K562 (cell line): ENCODE data around the gene AMIGO1. TPM values are rescaled to one million over a fixed set of nuclear protein-coding genes. Genes with fewer than 3 reads are reported as not detected.

Source experiments
- C11orf30 ChIP-seq: fragments of 450-650 bp; IDR thresholded peaks from 2 replicates; pipeline ENCODE4 v1.6.1; 2016; ENCODE audit warnings: low read depth, mild to moderate bottlenecking
- CREB1 ChIP-seq, 2 experiments: sonication (generic) in 1 of 2; formaldehyde crosslinking in 1 of 2; IDR thresholded peaks; 2 replicates each; pipeline versions ENCODE4 v1.6.1 to v1.8.0; 2012 to 2022; ENCODE audit warnings: inconsistent platforms in 1 of 2, mild to moderate bottlenecking in 1 of 2, missing genetic modification reagents in 1 of 2, moderate library complexity in 1 of 2
- DACH1 ChIP-seq: fragments of 450-650 bp; IDR thresholded peaks from 2 replicates; pipeline ENCODE4 v1.6.1; 2018; ENCODE audit not compliant: partially characterized antibody
- GABPB2 ChIP-seq: fragments of 250-450 bp; sonication (Bioruptor Pico); conservative IDR thresholded peaks from 2 replicates; pipeline ENCODE4 v1.5.1; 2021; ENCODE audit warnings: mild to moderate bottlenecking
- GTF2E2 ChIP-seq: fragments of 200-800 bp; sonication (Bioruptor generic); IDR thresholded peaks from 2 replicates; pipeline ENCODE4 v1.6.1; 2016; ENCODE audit warnings: missing genetic modification characterization, missing compliant biosample characterization
- SMAD2 ChIP-seq: fragments of 150-350 bp; IDR thresholded peaks from 2 replicates; pipeline ENCODE4 v1.6.1; 2014; ENCODE audit warnings: low read depth, mild to moderate bottlenecking, low read length
- SMARCB1 ChIP-seq: IDR thresholded peaks from 2 replicates; pipeline ENCODE4 v1.6.1; 2011; ENCODE audit warnings: improper control_type of control experiment, low read depth; ENCODE audit not compliant: insufficient read length
- TCF7L2 ChIP-seq: fragments of 150-350 bp; IDR thresholded peaks from 2 replicates; pipeline ENCODE4 v1.6.1; 2016; ENCODE audit warnings: low read depth, mild to moderate bottlenecking, low read length, moderate library complexity
- ZNF175 ChIP-seq: fragments of 200-800 bp; sonication (Bioruptor generic); IDR thresholded peaks from 2 replicates; pipeline ENCODE4 v1.6.1; 2016; ENCODE audit warnings: low read depth, mild to moderate bottlenecking, missing genetic modification characterization, missing compliant biosample characterization
- ZNF232 ChIP-seq: sonication (generic); formaldehyde crosslinking; IDR thresholded peaks from 2 replicates; pipeline ENCODE4 v1.8.0; 2022; ENCODE audit warnings: mild to moderate bottlenecking, missing genetic modification reagents
- ZNF644 ChIP-seq: fragments of 200-800 bp; sonication (Bioruptor generic); IDR thresholded peaks from 2 replicates; pipeline ENCODE4 v1.6.1; 2016; ENCODE audit warnings: low read depth, missing genetic modification characterization, missing compliant biosample characterization
- ZSCAN32 ChIP-seq: fragments of 450-650 bp; formaldehyde crosslinking; IDR thresholded peaks from 2 replicates; pipeline ENCODE4 v1.4.0; 2020; ENCODE audit warnings: mild to moderate bottlenecking, moderate library complexity
- polyA plus RNA-seq, 8 experiments: library from polyadenylated mRNA; depleted of rRNA in 4 of 8; stranded (reverse) in 5 of 8; unstranded in 3 of 8; fragments of >200 nt; fragmentation: Nextera tagmentation in 2 of 8; fragmentation: Illumina TruSeq in 1 of 8; extraction: Ambion mirVana in 2 of 8; extraction: Trizol in 1 of 8; gene quantifications; 2 replicates each; pipeline versions ENCODE4 v1.2.1 to v1.2.3, GENCODE V29; 2011 to 2014; ENCODE audit warnings: inconsistent platforms in 1 of 8, missing spikeins in 1 of 8
- total RNA-seq, 7 experiments: library from RNA; depleted of rRNA in 6 of 7; stranded (reverse); fragments of >200 nt in 6 of 7; fragmentation: Illumina TruSeq in 2 of 7; extraction: Trizol in 2 of 7; gene quantifications; 2 replicates each; pipeline versions ENCODE4 v1.2.1 to v1.2.3, GENCODE V29; 2011 to 2021; ENCODE audit warnings: low replicate concordance in 1 of 7
- TF ChIP-seq, protein P1 (sequence below), 2 experiments: fragments of 450-650 bp; IDR thresholded peaks; 2 replicates each; pipeline ENCODE4 v1.6.1; 2016; ENCODE audit warnings: mild to moderate bottlenecking in 2 of 2, borderline replicate concordance in 1 of 2, low read depth in 1 of 2, moderate library complexity in 1 of 2
- TF ChIP-seq, protein P2 (sequence below): fragments of 450-650 bp; formaldehyde crosslinking; IDR thresholded peaks from 2 replicates; pipeline ENCODE4 v1.4.0; 2020; ENCODE audit warnings: mild to moderate bottlenecking, mixed read lengths

AMIGO1 gene
- total and polyA plus RNA-seq, 9 of the 15 experiments (the other 6 are each of a cell fraction or from before 2014, with no cell fraction given): 0.24 to 1.0 (median 0.54) TPM

DNA sequence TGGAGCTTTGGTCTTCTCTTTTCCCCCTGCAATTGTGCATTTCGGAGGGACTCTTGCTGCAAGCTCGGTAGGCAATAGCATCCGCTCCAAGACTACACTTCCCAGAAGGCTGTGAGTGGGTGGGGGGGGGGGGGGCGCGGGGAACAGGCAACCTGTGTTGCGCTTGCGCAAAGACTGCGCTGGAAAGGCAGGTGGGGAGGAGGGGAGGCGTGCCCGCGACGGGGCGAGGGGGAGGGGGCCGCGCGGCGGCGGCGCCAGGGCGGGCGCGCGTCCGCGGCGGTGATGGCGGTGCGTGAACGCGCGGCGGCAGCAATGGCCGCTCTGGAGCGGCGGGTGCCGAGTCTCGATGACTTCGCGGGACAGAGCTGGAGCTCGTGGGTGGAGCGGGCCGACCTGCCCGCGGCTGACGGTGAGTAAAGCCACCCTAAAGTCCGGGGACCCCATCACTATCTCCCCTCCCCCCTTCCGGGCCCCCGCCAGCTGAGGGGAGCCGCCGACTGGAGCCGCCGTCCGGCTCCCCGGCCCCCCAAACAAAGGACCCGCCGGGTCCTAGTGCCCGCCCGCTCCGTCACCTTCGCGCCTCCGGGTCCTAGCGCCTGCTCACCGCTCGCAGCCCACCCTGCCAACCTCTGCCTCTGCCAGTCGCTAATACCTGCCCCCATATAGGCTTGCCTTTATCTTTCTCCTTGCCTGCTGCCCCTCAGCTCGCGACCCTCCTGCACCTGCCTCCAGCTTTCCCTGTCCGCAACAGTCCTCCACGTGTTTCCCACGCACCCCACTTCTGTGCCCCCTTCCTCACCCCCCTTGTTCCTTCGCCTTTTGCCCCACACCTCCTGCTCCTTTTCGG is 25.6 kb downstream of the AMIGO1 start, which contains the start of gene ATXN7L2 (continued):
- TF ChIP-seq, protein P1, sequence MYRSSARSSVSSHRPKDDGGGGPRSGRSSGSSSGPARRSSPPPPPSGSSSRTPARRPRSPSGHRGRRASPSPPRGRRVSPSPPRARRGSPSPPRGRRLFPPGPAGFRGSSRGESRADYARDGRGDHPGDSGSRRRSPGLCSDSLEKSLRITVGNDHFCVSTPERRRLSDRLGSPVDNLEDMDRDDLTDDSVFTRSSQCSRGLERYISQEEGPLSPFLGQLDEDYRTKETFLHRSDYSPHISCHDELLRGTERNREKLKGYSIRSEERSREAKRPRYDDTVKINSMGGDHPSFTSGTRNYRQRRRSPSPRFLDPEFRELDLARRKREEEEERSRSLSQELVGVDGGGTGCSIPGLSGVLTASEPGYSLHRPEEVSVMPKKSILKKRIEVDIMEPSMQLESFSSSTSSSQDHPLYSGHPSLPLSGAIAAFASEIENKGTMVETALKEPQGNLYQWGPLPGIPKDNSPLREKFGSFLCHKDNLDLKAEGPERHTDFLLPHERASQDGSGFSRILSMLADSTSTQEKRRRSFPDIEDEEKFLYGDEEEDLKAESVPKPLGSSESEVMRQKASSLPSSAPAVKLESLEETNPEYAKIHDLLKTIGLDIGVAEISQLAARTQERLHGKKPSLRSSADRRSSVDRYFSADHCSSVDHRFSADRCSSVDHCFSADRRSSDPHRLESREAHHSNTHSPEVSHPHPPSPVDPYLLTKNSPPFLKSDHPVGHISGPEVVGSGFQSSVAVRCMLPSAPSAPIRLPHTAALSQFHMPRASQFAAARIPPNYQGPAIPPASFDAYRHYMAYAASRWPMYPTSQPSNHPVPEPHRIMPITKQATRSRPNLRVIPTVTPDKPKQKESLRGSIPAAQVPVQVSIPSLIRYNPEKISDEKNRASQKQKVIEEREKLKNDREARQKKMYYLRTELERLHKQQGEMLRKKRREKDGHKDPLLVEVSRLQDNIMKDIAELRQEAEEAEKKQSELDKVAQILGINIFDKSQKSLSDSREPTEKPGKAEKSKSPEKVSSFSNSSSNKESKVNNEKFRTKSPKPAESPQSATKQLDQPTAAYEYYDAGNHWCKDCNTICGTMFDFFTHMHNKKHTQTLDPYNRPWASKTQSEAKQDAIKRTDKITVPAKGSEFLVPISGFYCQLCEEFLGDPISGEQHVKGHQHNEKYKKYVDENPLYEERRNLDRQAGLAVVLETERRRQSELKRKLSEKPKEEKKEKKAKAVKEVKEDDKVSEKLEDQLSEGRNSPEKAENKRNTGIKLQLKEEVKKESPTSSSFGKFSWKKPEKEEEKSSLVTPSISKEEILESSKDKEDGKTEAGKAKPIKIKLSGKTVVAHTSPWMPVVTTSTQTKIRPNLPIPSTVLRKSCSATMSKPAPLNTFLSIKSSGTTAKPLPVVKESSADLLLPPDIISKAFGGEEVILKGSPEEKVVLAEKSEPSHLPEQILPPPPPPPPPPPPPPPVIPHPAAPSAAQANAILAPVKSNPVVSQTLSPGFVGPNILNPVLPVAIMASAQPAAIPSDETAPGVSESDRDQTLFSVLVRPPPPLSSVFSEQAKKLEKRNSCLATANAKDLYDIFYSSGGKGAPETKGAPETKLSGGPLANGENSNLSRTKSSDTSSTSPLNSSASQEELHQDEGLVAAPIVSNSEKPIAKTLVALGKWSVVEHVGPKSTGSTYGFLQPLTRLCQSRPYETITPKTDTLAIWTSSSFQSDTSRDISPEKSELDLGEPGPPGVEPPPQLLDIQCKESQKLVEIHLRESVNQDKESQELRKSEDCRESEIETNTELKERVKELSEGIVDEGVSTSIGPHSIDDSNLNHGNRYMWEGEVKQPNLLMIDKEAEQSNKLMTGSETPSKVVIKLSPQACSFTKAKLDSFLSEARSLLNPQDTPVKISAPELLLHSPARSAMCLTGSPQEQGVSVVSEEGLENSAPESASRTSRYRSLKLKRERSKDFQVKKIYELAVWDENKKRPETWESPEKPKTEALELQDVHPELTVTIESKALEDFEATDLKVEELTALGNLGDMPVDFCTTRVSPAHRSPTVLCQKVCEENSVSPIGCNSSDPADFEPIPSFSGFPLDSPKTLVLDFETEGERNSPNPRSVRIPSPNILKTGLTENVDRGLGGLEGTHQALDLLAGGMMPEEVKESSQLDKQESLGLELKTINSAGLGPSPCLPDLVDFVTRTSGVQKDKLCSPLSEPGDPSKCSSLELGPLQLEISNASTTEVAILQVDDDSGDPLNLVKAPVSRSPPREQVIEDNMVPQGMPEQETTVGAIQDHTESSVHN (IDR thresholded peaks at IDR 0.05; ENCODE audit: borderline replicate concordance in 1 of 2, low read depth in 1 of 2): 0 out of 4 replicates have a peak, but pooled peaks of 1 of the 2 experiments have one; percentile 48
- TF ChIP-seq GTF2E2 (peak; percentile 96), GABPB2 (CRISPR knock-in tag) (no peak), SMAD2 (no peak), TCF7L2 (no peak), ZSCAN32 (no peak), ZNF644 (peak; percentile 94), ZNF175 (CRISPR knock-in tag) (peak; percentile 96), SMARCB1 (no peak), ZNF232 (no peak; the same call in 1 of the 2 replicates), C11orf30 (peak; percentile 88), CREB1 (IDR thresholded peaks at IDR 0.05) (peak; percentile 78; the same call in 1 of the 2 replicates), CREB1 (CRISPR knock-in tag; IDR thresholded peaks at IDR 0.05) (peak; percentile 85), DACH1 (peak; percentile 28)
- TF ChIP-seq, protein P2, sequence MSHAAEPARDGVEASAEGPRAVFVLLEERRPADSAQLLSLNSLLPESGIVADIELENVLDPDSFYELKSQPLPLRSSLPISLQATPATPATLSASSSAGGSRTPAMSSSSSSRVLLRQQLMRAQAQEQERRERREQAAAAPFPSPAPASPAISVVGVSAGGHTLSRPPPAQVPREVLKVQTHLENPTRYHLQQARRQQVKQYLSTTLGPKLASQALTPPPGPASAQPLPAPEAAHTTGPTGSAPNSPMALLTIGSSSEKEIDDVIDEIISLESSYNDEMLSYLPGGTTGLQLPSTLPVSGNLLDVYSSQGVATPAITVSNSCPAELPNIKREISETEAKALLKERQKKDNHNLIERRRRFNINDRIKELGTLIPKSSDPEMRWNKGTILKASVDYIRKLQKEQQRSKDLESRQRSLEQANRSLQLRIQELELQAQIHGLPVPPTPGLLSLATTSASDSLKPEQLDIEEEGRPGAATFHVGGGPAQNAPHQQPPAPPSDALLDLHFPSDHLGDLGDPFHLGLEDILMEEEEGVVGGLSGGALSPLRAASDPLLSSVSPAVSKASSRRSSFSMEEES (CRISPR knock-in tag): no peak; the same call in 1 of the 2 replicates
